Left forelimb (tissue), 1 donor: Measurements from ENCODE around the gene RABL2B.
"Not testable (repeated sequence)": the region's sequence is repeated elsewhere in the genome, so short reads cannot be mapped to it uniquely, and the experiment has no call there.

ENCODE experiments used
- DNase-seq: peaks from one replicate; pipeline ENCODE4 v3.0.0-alpha.2; 2018; ENCODE audit warnings: low spot score

The RABL2B gene

DNA sequence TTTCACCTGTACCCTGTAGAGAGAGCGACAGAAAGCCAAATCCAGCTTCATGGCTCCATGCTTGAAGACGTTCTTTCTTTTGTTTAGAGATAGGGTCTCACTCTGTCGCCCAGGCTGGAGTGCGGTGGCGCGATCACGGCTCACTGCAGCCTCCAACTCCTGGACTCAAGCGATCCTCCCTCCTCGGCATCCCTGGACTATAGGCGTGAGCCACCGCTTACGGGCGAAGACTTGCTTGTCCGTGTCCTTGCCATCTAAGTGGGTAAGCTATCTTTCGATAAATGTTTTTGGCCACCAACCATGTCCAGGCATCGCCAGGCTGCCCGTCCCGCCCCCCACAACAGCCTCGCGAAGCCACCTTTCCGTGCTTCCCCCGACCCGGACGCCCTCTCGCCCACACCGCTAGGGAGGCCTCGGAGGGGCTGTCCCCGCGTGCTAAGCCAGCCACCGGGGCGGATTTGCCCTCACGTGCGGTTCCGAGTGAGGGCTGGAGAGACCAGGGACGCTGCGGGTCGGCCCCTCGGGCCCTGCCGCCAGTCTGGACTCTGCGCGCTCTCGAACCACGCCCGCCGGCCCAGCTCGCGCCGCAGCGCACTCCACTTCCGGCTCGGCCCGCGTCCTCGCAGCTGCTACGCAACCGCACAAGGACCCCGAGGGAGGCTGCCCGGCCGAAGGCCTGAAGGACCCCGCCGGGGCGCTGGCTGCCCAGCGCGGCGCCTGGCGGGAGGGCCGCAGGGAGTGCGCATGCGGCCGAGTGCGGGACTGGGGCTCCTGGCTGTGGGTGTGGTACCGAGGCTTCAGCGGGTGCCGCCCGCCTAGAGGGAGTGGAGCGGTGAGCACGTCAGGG lies at the start of gene RABL2B:
RABL2B (minus strand) TSS at position 604 of the 847 bp plus-strand sequence. CDS start 1,342 bp downstream, outside the sequence.
- peak; percentile 92 for DNase-seq

DNA sequence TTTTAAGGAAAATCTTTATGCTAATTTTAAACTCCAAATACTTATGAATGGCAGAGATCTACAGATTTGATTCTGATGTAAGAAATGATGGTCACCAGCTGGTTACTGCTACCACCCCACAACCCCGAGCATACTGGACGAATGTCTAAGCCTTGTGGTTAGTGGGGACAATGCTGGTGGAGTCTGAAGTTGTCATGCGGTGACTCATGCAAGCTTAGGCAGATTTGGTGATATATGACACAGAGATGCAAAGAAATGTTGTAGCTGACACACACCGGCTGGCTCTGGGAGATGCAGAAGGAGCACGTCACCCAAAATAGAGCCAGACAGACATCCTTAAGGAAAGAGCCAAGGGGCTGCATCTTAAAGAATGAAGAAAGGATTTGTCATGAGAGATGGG lies 3.5 kb upstream of the RABL2B start:
- DNase-seq: not testable (repeated sequence)

DNA sequence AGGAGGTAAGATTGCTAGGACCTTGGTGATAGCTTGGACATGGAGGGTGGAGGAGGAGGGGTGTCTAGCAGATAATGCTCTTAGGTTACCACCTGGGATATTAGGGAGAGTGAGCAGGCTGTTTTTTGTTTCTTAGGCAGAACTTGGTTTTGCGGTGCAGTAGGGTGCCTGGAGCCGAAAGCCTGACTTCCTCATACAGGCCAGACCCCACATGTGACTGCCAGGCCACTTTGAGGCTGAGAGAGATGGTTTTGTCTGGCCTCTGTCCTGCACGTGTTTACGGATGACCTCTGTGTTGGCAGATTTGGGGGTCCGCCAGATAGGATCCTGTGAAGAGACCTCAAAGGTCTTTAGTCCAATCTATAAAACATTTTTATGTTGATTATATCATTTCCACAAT lies 1.9 kb upstream of the RABL2B start:
- not testable (repeated sequence) for DNase-seq

DNA sequence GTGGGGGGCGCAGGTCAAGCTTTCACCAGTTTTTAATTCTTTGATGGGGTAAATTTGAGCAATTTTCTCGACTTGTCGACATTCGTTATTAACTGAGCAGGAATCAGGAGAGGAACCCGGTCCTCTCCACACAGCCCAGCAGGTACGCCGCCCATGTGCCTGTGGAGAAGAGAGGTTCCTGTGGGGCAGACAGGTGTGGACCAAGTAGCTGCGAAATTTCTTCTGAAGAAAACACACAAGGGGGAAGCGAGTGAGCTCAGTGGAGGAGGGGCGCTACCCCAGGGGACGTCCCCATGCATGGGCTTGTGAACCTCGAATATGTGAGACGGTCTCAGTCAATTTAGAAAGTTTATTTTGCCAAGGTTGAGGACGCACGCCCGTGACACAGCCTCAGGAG lies 442 bp upstream of the RABL2B start:
- DNase-seq: not testable (repeated sequence)

DNA sequence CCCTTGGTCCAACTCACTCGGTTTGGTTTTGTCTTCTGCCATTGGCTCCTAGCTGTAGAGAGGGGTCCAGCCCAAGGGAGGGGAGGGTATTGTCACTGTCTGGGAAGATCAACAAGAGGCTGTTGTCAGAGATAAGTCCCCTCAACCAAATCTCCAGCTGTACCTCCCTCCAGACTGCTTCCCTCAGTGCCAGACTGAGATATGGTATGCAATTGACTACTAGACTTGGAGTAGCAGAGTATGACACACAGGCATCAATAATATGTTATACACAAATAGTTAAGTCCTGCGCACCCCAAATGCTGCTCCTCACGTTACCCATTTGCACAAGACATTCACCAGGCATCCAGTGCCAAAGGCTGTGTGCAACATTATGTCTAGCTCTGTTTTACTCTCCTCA lies 1.2 kb downstream of the RABL2B start:
- DNase-seq: not testable (repeated sequence)

DNA sequence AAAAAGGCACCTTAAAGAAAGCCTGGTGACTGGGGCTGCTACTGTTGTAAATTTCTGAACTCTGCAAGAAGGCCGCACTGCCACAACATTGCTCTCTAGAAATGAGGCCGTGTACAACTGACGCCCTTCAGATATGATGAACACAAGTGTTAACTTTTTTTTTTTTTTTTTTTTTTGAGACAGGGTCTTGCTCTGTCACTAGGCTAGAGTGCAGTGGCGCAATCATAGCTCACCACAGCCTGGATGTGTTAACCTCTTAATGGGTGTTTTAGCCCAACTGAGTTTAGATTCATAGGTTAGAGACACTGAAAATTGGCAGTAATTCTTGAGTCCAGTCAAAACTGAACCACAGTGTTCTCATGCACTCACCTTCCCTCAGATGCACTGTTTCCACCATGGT lies 3.2 kb downstream of the RABL2B start:
- not testable (repeated sequence) for DNase-seq

DNA sequence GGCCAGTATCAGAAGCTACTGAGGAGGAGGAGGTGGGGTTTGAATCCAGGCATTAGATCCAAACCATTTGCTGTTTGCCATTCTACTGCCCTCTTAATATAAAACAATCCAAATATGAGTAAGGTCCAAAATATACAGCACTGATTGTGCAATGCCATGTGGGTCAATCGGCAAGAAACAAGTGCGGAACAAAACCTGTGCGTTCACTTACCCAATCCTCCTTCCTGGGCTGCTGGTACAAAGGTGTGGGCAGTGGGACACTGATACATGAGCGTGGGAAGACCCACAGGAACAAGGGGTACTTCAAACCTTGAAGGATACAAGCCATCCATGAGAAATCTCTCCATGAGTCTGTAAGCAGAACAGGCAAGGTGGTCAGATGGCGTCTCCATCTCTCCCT lies 5.8 kb downstream of the RABL2B start:
- not testable (repeated sequence) for DNase-seq

DNA sequence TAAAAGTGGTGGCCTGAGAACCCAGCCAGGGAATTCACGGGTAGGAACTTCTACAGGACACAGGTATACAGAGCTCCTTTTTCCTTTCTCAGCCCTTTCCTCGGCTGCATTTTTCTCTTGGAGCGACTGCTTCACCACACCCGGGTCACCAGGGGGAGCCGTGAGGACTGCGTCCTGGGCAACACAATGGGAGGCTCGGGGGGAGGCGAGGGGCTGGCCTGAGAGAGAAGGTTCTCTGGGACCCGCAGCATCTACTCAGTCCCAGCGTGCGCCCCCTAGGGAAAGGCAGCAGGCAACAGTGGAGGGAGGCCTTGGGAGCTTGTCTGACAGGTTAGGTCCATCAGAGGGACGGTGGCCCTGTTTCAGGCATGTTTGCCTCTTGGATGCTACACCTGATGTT lies 8.3 kb downstream of the RABL2B start:
- DNase-seq: not testable (repeated sequence)

DNA sequence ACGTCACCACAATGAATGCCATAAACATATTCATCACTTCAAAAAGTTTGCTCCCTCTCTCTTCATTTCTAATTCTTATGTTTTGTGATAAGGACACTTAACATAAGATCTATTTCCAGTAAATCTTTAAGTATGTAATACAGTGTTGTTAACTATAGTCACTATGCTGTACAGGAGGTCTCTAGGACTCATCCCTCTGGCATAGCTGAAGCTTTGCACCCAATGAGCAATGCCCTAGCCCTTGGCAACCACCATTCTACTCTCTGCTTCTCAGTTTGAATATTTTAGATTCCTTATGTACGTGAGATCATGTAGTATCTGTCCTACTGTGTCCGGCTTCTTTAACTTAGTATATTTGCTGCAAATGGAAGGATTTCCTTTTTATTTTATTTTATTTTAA lies 19.1 kb downstream of the RABL2B start:
- not testable (repeated sequence) for DNase-seq

DNA sequence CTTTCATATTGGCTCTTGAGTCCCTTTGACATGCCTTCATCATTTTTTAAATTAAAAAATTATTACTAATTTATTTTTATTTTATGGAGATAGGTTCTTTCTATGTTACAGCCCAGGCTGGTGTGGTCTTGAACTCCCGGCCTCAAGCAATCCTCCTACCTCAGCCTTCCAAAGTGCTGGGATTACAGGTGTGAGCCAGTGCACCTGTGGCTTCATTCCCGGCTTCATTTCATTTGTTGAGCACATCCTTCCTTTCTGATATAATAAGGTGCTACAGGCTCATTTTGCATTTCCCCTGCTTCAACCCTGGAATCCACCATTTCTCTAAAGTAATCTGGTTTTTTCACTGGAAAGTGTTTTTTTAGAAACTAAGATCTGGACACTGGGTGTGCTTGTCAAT lies 21.6 kb downstream of the RABL2B start:
- DNase-seq: not testable (repeated sequence)

DNA sequence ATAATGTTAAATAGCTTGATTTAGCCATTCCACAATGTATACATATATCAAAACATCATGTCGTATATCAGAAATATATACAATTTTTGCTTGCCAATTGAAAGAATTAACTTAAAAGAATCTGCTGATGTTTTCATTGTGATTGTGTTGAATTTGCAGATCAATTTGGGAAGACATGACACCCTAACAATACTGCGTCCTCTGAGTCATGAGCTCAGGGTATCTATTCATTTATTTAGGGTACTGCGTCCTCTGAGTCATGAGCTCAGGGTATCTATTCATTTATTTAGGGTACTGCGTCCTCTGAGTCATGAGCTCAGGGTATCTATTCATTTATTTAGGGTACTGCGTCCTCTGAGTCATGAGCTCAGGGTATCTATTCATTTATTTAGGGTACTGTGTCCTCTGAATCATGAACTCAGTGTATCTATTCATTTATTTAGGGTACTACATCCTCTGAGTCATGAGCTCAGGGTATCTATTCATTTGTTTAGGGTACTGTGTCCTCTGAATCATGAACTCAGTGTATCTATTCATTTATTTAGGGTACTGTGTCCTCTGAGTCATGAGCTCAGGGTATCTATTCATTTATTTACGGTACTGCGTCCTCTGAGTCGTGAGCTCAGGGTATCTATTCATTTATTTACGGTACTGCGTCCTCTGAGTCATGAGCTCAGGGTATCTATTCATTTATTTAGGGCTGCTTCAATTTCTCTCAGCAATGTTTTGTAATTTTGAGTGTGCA lies 23.7 kb downstream of the RABL2B start:
- not testable (repeated sequence) for DNase-seq

DNA sequence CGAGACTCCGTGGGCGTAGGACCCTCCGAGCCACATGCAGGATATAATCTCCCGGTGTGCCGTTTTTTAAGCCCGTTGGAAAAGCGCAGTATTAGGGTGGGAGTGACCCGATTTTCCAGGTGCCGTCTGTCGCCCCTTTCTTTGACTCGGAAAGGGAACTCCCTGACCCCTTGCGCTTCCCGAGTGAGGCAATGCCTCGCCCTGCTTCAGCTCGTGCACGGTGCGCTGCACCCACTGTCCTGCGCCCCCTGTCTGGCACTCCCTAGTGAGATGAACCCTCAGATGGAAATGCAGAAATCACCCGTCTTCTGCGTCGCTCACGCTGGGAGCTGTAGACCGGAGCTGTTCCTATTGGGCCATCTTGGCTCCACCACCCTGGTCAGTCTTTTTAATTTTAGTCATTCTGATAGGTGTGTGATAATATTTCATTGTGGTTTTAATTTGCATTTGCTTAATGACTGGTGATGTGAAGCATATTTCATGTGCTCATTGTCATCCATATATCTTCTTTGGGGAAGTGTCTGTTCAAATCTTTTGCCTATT lies 26.4 kb downstream of the RABL2B start:
- not testable (repeated sequence) for DNase-seq

DNA sequence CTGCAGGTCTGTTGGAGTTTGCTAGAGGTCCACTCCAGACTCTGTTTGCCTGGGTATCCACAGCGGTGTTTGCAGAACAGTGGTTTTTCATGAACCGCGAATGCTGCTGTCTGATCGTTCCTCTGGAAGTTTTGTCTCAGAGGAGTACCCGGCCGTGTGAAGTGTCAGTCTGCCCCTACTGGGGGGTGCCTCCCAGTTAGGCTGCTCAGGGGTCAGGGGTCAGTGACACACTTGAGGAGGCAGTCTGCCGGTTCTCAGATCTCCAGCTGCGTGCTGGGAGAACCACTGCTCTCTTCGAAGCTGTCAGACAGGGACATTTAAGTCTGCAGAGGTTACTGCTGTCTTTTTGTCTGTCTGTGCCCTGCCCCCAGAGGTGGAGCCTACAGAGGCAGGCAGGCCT lies 27.0 kb downstream of the RABL2B start:
- not testable (repeated sequence) for DNase-seq

DNA sequence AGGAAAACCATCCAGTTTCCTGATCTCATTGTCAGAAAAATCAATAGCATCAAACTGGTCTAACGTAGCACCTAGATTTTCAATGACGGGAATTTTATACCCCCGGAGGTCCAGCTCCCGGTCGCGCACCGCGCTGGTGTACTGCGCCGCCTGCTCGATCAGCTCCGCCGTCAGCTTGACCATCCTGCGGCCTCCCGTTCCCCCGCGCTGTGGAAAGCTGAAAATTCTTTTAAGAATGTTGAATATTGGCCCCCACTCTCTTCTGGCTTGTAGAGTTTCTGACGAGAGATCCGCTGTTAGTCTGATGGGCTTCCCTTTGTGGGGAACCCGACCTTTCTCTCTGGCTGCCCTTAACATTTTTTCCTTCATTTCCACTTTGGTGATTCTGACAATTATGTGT lies 28.2 kb downstream of the RABL2B start:
- not testable (repeated sequence) for DNase-seq

DNA sequence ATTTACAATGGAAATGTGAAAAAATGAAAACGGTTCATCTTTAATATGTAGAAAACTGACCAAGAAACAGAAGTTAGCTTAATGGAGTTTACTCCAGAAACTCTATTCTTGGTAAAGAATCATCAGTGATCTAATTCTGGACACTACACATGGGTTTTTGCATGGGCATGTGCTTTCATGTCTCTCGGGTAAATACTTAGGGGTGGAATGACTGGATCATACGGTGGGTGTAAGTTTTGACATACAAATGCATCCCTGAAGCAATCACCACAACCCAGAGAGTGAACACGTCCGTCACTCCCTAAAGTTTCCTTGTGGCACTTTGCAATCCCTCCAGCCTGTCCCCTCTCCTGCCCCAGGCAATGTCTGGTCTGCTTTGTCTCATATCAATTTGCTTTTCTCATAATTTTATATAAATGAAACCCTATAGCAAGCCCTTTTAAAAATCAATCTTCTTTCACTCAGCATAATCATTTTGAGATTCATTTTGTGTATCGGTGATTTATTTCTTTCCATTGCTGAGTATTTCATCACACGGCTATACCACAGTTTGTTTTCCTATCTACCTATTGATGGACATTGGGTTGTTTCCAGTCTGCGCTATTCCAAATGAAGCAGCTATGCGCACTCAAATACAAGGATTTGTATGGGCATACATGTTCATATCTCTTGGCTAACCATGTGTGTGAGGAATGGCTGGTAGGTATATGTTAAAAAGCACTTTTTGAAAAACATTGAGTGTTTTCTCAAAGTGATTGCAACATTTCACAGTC lies 33.9 kb downstream of the RABL2B start:
- DNase-seq: not testable (repeated sequence)

DNA sequence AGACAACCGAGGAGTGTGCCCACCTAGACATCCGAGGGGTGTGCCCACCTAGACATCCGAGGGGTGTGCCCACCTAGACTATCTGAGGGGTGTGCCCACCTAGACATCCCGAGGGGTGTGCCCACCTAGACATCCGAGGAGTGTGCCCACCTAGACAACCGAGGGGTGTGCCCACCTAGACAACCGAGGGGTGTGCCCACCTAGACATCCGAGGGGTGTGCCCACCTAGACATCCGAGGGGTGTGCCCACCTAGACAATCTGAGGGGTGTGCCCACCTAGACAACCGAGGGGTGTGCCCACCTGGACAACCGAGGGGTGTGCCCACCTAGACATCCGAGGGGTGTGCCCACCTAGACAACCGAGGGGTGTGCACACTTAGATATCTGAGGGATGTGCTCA lies 34.8 kb downstream of the RABL2B start:
- not testable (repeated sequence) for DNase-seq

DNA sequence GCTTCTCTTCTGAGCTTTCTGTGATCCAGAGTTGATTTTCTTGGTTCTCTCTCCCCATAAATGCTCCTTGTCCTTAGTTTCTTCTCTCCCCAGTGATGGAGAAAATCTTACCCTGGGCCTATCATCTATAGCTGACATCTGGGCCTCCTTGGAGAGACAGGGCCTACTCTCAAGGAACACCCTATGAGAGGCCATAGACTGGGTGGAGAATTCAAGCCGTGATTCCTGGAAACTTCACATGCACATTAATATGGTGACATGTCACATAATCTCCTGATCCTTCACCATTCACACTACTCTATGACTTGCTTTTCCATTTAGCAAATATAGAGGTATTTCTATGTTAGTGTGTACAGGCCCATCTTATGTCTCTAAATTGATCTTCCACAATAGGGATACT lies 35.9 kb downstream of the RABL2B start:
- DNase-seq: not testable (repeated sequence)

DNA sequence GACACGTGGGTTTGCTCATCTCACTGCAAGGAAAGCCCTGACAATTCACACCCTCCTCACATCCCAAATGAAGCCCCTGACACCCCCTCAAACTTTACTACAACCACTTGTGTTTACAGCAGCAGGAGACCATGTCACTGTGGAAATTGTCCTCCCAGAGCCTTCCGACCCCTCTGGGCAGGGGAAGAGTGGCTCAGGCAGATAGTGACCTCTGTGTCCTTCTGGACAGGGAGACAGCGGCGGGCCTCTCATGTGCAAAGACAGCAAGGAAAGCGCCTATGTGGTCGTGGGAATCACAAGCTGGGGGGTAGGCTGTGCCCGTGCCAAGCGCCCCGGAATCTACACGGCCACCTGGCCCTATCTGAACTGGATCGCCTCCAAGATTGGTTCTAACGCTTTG lies 39.0 kb downstream of the RABL2B start:
- not testable (repeated sequence) for DNase-seq

DNA sequence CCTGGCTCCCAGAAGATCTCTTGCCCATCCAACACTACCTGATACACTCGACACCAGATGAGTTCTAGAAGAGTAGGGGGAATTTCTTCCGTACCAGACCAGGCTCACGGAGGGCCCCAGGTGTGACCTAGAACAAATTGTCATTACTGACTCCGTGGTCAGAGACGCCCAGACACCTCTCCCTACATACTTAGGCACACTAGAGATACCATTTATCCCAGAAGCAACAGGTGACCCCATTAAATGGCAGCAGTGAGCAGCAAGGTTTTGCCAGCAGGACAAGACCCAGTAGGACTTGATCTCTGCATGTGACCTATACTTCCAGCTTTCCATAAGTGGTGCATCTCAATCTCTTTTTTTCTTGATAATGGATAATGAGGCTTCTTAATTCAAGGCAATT lies 42.7 kb downstream of the RABL2B start:
- not testable (repeated sequence) for DNase-seq

DNA sequence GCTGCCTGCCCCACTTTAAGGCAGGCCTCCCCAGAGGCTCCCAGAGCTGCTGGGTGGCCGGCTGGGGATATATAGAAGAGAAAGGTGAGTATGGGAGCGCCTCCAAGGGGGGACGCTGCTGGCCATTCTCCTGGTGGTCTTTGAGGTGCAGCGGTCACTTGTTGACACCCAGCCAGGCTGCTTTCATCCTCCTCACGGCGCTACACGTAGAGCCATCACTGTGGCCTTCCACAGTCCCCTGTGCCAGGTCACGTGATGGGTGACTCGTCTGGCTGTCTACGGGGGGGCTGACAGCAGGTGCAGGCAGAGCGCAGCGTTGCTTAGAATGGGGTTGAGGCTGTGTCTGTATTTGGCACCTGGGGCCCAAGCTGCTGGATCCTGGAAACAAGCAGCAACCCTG lies 43.5 kb downstream of the RABL2B start:
- DNase-seq: no peak

DNA sequence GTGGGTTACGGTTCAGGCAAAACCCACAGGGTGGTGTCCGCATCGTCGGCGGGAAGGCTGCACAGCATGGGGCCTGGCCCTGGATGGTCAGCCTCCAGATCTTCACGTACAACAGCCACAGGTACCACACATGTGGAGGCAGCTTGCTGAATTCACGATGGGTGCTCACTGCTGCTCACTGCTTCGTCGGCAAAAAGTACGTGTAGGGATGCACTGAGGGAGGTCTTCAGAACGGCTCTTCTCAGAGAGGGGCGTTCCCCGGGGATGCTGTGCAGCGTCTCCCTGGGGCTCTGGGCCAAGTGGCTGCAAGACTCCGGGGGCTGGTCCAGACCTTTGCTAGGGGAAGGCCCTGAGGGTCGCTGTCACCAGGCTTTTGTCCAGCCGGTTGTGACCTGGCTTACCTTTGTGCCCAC lies 44.2 kb downstream of the RABL2B start:
- DNase-seq: peak; percentile 60

DNA sequence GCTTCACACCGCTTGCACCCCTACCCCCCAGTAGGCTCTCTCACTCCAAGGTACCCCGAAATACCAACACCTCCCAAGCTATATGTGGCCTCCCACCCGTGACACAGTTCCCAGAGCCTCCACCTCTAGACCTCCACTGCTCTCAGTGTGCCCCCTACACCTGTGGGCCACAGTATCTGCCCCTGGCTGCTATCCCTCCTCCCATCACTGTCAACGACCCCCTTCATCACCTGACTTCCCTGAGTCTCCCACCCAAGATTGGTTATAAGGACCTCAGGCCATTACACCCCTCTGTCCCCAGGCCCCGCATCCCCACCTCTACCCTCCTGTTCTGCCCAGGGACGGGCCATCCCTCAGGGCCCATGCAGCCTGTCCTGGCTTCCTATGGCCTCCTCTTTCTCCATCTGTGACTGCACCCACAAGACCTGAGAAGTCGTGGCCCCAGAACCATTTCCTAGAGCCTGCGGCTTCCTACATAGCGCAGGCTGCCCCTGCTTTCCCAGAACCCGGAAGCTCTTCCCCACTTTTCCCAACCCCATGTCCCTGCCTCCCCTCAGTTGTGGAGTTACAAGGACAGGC lies 44.7 kb downstream of the RABL2B start:
- peak; percentile 40 for DNase-seq
